Mucosa of stomach (tissue), 1 donor: Measurements from ENCODE around the gene TBX6.
"Not testable (repeated sequence)": the region's sequence is repeated elsewhere in the genome, so short reads cannot be mapped to it uniquely, and the experiment has no call there.

Experiments
- H3K27me3 ChIP-seq: one replicate; pipeline ENCODE4 v1.7.0; 2013; ENCODE audit warnings: mild to moderate bottlenecking, low read length; ENCODE audit not compliant: control insufficient read depth, insufficient read depth
- H3K36me3 ChIP-seq: one replicate; pipeline ENCODE4 v1.7.0; 2013; ENCODE audit warnings: low read length; ENCODE audit not compliant: control insufficient read depth, insufficient read depth
- H3K4me1 ChIP-seq: one replicate; pipeline ENCODE4 v1.7.0; 2013; ENCODE audit warnings: mild to moderate bottlenecking, low read length; ENCODE audit not compliant: control insufficient read depth, insufficient read depth
- H3K4me3 ChIP-seq: one replicate; pipeline ENCODE4 v1.7.0; 2013; ENCODE audit warnings: low read length
- H3K9ac ChIP-seq: one replicate; pipeline ENCODE4 v1.7.0; 2013; ENCODE audit warnings: mild to moderate bottlenecking, low read length, moderate library complexity
- H3K9me3 ChIP-seq: one replicate; pipeline ENCODE4 v1.7.0; 2013; ENCODE audit warnings: mild to moderate bottlenecking, low read length, moderate library complexity; ENCODE audit not compliant: control insufficient read depth
- donor health status: Pancreatic carcinoma.

Gene TBX6

GRCh38 chr16:30091474-30092372, at the start of gene TBX6:
TBX6 (minus strand) TSS chr16:30091924; CDS start chr16:30091193, 731 bp downstream.
- H3K4me1 ChIP-seq, result peaks cover 46% of the 10 kb centered on the region
- H3K36me3 ChIP-seq, result no peaks in the 10 kb centered on the region
- H3K27me3 ChIP-seq, result no peaks in the 10 kb centered on the region
- peak within 1 kb of the TSS; percentile 79 for H3K9ac ChIP-seq
- peak within 1 kb of the TSS; percentile 88 for H3K4me3 ChIP-seq
- no peaks in the 10 kb centered on the region for H3K9me3 ChIP-seq

GRCh38 chr16:30139583-30140481, 48.1 kb upstream of the TBX6 start:
- Histone ChIP-seq H3K36me3 (no peaks in the 10 kb centered on the region), H3K27me3 (no peaks in the 10 kb centered on the region), H3K4me3 (no peak overlapping the region), H3K9ac (no peak overlapping the region), H3K9me3 (no peaks in the 10 kb centered on the region), H3K4me1 (peaks cover 16% of the 10 kb centered on the region)

DNA sequence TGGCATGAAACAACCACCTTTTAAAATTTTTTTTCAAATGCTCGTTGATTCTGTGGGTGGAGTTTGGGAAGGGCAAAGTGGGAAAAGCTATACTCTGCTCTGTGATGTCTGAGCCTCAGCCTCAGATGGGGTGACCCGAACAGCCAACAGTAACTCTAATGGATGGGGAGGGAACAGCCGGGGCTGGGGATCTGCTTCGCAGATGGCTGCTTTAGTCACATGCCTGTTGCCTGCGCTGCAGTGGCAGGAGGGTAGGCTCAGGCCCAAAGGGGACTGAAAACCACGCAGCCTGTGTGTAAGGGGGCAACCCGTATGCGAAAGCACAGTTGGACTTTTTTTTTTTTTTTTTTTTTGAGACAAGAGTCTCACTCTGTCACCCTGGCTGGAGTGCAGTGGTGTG, 46.2 kb upstream of the TBX6 start:
- Histone ChIP-seq H3K4me3 (no peak overlapping the region), H3K9me3 (no peaks in the 10 kb centered on the region)

DNA sequence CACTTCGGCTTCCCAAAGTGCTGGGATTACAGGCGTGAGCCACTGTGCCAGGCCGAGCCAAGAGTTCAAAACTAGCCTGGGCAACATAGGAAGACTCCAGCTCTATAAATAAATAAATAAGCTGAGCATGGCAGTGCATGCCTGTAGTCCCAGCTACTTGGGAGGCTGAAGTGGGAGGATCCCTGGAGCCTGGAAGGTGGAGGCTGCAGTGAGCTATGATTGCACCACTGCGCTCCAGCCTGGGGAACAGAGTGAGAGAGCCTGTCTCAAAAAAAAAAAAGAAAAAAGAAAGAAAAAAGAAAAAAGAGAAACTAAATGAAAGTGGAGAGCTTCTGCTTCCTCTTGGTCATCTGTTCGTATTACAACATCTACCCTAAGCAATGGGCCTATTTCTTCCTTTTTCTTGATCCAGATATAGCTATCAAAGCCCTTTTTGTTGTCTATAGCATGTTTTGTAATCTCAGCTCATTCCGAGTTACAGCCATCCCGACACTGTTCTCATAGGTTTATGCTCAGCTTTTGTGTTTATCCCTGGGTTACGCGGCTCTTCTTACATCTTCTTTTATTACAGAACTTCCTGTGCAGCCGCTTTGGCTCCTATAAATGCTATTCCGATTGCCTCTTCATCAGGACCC, 45.4 kb upstream of the TBX6 start:
- no peaks in the 10 kb centered on the region for H3K9me3 ChIP-seq
- H3K27me3 ChIP-seq, result no peaks in the 10 kb centered on the region
- H3K36me3 ChIP-seq, result no peaks in the 10 kb centered on the region
- H3K4me3 ChIP-seq, result no peak overlapping the region
- peaks cover 16% of the 10 kb centered on the region for H3K4me1 ChIP-seq
- no peak overlapping the region for H3K9ac ChIP-seq

More for the DNA sequence above, 46.2 kb upstream of the TBX6 start:
- Histone ChIP-seq H3K27me3 (no peaks in the 10 kb centered on the region), H3K36me3 (no peaks in the 10 kb centered on the region), H3K4me1 (peaks cover 16% of the 10 kb centered on the region), H3K9ac (no peak overlapping the region)

DNA sequence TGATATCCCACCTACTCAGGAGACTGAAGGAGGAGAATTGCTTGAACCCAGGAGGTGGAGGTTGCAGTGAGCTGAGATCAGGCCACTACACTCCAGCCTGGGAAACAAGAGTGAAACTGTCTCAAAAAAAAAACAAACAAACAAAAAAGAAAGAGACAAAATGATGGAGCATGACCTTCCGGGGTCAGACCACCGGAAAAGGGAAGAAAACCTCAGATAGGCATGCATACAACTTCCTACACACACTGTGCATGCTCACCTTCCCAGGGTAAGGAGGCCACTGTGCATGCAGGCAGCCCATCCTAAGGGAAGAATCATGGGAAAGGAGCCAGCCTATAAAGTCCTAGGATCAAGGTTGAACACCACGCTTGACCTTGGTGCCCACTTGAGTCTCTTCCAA, 40.9 kb upstream of the TBX6 start:
- Histone ChIP-seq H3K9ac (no peak overlapping the region), H3K36me3 (no peaks in the 10 kb centered on the region), H3K27me3 (no peaks in the 10 kb centered on the region), H3K4me3 (no peak overlapping the region), H3K4me1 (no peaks in the 10 kb centered on the region), H3K9me3 (no peaks in the 10 kb centered on the region)

DNA sequence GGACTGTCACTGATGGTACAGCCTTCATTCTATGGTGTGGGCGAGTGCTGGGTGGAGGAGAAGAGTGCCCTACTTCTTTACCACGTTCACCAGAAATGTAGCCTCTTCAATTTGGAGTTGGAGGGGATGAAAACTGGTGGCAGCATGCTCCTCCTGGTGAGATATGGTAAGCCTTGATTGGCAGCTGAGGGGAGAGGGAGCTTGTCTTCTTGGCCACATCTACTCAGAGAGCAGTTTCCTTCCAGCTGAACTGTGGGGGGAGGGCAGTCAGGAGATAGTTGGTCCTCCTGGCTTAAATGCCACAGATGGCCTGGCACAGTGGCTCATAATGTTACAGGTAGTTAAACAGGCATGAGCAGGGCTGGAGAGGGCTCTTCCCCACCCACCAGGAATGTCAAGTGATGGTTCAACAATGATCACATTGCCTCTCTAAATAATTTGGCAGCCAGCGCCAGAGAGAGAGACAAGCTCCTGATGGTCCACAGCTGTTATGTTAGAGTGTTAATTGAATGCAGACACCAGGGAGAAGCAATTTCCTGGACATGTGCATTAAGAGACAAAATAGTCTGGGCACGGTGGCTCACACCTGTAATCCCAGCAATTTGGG, 40.2 kb upstream of the TBX6 start:
- no peaks in the 10 kb centered on the region for H3K27me3 ChIP-seq

DNA sequence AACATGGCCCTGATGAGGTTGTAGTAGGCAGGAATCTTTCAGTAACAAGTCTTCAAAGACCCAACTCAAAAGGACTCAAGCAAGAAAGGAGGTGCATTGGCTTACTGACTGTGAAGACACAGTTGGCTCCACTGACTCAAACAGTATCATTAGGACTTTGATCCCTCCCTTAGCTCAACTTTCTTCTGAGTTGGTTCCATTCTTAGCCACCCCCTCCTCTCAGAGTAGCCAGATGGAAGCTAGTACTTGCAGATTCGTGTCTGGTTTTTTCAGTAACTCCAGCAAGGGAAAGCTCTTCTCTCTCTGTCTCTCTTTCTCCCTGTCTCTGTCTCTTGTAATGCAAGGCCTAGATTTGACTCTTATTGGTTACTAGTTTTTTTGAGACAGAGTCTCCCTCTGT, 36.3 kb upstream of the TBX6 start:
- Histone ChIP-seq H3K27me3 (no peaks in the 10 kb centered on the region), H3K36me3 (no peaks in the 10 kb centered on the region), H3K9me3 (no peaks in the 10 kb centered on the region), H3K4me1 (peaks cover 13% of the 10 kb centered on the region), H3K9ac (no peak overlapping the region), H3K4me3 (no peak overlapping the region)

More for the DNA sequence above, 40.2 kb upstream of the TBX6 start:
- no peaks in the 10 kb centered on the region for H3K36me3 ChIP-seq
- H3K4me1 ChIP-seq, result no peaks in the 10 kb centered on the region
- H3K9me3 ChIP-seq, result no peaks in the 10 kb centered on the region
- no peak overlapping the region for H3K9ac ChIP-seq
- H3K4me3 ChIP-seq, result no peak overlapping the region

- not testable (repeated sequence) for H3K4me3 ChIP-seq, H3K9me3 ChIP-seq, H3K9ac ChIP-seq
Measured at GRCh38 chr16:30125690-30126089, 34.0 kb upstream of the TBX6 start.

GRCh38 chr16:30124985-30125379, 33.3 kb upstream of the TBX6 start:
- Histone ChIP-seq H3K4me3 (no peak overlapping the region), H3K9me3 (no peaks in the 10 kb centered on the region), H3K36me3 (peaks cover 3% of the 10 kb centered on the region), H3K9ac (no peak overlapping the region), H3K27me3 (no peaks in the 10 kb centered on the region), H3K4me1 (peaks cover 36% of the 10 kb centered on the region)

More at GRCh38 chr16:30125690-30126089, 34.0 kb upstream of the TBX6 start:
- not testable (repeated sequence) for H3K27me3 ChIP-seq, H3K36me3 ChIP-seq
- H3K4me1 ChIP-seq, result peaks cover 31% of the 10 kb centered on the region

DNA sequence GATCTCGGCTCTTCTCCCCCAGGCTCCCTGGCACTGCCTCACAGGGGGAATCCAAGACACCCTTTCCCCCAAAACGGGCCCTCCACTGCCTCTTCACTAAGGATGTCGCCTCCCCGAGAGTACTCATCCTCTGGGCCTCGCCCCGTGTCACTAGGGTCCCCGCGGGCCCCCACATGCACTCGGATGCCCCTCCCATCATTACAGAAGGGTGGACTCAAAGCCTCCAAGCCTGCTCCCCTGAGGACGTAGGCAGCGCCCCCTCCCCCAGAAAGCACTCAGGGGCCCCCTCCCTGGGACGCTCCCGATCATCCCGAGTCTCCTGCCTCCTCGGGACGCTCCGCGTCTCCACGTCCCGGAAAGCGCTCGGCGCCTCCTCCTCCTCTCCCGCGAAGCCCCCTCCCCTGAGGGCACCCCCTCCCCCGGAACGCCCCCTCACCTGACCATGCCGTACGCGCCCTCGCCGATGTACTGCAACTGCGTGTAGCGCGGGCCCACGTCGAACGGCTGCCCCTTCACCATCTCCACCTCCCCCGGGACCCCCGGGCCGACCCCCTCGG, 31.0 kb upstream of the TBX6 start:
- H3K36me3 ChIP-seq, result peaks cover 8% of the 10 kb centered on the region
- peak overlapping the region; percentile 95 for H3K4me3 ChIP-seq
- H3K27me3 ChIP-seq, result no peaks in the 10 kb centered on the region
- H3K9ac ChIP-seq, result peak overlapping the region; percentile 96
- no peaks in the 10 kb centered on the region for H3K9me3 ChIP-seq
- H3K4me1 ChIP-seq, result peaks cover 58% of the 10 kb centered on the region
